ENCODE data around the gene TMEM108.

DNA sequence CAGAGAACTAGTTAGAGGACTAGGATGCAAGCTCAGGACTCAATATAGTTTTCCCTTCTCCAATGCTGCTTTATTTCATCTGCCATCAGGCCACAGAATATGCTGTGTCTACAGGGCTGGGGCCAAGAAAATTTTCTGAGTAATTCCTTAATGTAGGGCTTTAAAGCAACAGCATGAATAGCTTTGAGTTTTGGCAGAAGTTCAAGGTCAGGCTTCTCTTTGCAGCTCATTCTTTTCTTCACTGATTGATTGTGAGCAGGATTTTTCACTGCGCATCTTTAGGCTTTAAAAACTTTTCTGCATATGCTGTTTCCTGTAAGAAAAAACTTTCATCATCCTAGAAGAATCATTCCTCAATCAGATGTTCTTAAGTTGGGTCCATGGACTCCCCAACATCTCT, 4.6 kb downstream of the TMEM108 start:
- TF ChIP-seq ZNF274 (IDR thresholded peaks at IDR 0.05; ENCODE audit: low read depth, low read length), result no peak
- no peak for TF ChIP-seq SUZ12 (IDR thresholded peaks at IDR 0.05; ENCODE audit: extremely low read depth, insufficient read depth, insufficient read length)
- TF ChIP-seq YY1 (IDR thresholded peaks at IDR 0.05; ENCODE audit: insufficient read depth, insufficient read length), result no peak

All from NT2/D1 (cell line).